ENCODE data around the gene MDH2. TPM values are rescaled to one million over a fixed set of nuclear protein-coding genes. Genes with fewer than 3 reads are reported as not detected.
"Not testable (repeated sequence)": the region's sequence is repeated elsewhere in the genome, so short reads cannot be mapped to it uniquely, and the experiment has no call there.

Gene MDH2
- polyA plus RNA-seq, 1 donor, result 264 TPM

DNA sequence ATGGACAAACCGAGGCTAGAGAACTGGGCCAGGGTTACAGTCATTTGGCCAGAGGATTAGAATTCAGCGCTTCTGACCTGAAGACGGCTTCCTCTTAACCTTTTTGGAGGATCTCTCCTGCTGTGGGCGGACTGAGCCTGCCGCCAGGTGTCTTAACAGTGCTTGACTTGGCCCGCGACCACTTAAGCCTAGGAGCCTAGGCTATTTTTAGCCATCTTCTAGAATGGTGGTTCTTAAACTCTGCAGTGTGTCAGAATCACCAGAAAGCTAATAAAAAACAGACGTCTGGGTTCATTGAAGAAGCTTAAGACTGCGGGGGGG, 722 bp downstream of the MDH2 start:
- no peak for DNase-seq

DNA sequence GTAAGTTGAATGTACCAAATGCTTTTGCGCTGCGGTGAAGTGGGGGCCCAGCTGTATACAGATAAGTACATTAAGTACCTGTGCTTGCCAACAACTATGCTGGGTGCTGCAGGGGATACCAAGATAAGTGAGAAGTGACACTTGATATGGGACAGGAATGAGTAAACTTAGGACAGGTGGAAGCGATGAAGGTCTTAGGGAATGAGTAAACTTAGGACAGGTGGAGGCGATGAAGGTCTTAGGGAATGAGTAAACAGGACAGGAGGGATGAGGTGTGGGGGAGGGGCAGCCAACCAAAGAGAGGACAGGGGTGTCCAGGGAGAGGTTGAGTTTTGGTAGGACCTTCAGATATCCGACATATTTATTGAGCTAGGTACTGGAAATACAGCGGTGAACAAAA, 1.4 kb downstream of the MDH2 start:
- DNase-seq, result no peak

DNA sequence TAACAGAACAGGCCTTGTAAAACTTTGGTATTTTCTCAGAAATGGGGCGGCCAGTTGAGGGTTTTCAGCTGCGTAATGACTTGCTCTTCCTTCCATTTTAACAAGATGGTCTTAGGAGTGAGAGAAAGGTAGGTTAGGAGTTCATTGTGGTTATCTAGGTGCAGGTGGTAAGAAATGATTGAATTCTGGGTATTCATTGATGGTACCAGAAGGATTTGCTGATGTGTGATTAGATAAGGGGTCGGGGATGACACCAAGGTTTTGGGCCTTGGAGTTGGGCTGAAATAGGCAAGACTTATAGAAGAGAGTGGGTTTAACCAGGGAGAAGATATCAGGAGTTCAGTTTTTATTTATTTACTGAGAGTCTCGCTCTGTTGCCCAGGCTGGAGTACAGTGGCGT, 2.6 kb downstream of the MDH2 start:
- no peak for DNase-seq

DNA sequence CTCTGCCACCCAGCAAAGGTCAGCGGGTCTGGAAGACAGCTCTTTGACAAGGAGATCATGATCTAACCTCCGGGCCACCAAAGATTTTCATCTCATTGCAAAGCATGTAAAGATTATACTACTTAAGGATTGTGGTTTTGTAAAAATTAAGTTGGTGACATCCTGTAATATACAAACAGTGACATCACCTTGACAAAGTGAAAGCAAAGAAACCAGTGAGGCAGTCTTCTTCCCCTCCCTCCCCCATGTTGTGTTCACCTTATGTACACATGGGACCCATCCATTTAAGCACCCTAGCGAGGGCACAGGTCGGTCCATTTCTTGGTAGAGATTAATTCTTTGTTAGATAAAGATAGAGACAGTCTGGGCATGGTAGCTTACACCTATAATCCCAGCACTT, 3.9 kb downstream of the MDH2 start:
- DNase-seq, result no peak

DNA sequence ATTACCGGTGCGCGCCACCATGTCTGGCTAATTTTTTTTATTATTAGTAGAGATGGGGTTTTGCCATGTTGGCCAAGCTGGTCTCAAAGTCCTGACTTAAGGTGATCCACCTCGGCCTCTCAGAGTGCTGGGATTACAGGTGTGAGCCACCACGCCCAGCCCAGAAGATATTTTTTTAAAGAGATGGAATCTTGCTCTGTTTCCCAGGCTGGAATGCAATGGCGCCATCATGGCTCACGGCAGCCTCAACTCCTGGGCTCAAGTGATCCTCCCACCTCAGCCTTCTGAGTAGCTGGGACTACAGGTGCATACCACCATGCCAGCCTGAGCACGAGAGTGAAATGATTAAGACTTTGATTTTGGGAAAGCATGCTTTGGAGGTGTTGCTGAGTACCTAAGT, 4.8 kb downstream of the MDH2 start:
- not testable (repeated sequence) for DNase-seq

DNA sequence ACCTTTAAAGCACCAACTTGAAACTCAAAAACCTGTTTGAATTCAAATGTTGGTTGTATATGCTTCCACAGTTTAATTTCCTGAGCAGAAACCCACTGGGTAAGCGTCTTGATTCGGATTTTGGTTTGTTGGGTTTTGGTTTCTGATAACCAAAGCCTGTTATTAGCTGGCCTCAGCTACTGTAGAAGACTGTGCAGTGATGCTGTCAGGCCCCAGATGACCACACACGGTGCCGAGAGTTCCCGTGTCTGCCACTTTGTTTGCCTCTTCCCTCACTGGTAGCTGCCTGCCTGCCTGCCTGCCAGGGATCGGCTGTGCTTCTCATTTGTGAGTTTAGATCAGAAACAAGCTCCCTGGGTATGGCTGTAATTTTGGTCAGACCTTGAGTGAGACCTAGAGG, 5.6 kb downstream of the MDH2 start:
- no peak for DNase-seq

DNA sequence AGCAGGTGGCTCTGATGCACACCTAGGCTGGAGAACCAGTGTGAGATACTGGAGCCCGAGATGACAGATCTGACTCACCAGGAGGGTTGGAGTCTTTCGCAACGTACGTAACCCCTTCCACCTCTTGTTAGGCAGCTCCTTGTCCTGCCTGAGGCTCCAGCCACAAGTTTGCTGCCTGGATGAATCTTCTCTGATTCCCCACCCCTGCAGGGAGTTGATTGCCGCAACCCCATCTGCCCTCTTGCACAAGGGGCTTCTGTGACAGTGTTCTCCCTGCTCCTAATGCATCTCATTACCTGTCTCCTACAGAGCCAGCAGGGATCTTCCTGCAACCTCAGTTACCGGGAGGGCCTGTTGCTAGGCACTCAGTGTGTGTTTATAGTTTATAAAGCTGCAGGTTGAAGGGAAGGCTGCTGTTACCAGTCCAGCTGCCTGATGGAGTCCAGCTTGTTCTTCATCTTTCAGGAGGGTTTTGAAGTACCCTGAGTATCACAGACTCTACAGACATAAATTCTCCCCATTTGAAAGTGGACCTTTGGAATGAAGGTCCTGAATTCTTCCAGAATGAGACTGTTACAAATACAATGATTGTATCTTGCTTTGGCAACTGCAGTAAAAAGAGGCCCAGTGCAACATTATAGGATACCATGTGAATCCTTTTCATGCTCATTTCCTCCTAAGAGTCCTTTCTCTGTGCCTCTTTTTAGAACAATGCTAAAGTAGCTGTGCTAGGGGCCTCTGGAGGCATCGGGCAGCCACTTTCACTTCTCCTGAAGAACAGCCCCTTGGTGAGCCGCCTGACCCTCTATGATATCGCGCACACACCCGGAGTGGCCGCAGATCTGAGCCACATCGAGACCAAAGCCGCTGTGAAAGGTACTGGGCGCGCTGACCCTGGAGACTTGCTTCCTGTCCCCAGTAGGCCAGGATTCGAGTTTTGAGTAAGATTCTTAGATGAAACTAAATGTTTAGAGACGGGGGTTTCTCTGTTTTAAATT, 6.5 kb downstream of the MDH2 start:
- no peak for DNase-seq

DNA sequence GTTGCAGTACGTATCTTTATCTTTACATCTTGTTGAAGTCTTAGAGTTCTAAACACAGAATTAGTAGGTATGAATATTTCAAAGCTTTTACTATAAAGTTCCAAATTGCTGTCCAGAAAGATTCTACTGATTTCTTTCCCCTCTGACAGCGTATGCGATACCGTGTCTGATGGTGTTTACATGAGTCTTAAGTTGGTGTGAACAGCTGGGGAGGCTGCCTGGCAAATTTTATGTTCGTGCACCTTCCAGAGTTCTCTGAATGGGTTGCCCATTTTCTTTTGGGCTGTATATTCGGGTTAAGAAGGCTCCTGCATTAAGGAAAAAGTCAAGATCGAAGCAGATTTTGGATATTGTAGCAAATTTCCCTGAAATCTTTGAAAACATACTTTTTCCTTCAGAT, 8.3 kb downstream of the MDH2 start:
- no peak for DNase-seq

DNA sequence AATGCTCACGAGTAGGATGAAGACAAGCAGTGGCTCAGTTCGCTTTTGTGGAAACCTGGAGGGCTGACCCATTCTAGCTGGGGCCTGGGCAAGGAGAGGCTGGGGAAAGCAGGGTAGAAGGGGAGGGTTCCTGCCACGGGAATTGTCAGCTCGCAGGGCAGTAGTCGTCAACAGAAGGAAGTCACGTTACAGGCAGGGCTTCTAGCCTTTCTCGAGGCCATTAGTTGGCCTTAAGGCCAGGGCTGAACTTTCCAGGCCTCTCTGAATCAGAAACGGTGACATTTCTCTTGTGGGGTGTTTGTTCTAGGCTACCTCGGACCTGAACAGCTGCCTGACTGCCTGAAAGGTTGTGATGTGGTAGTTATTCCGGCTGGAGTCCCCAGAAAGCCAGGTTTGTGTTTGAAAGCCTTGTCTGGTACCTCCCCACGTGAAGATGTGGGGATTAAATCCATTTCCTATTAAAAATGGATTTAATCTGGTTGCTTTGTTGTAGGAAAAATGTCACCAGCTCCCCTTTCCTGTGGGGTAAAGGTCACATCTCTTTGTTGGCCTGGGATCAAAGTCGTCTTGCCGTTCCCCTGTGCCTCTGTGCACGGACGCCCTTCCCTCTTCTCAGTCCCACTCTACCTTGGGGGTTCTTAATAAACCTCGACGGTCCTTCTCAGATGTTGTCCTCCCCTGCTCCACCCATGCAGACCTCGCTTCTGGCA, 9.4 kb downstream of the MDH2 start:
- no peak for DNase-seq

DNA sequence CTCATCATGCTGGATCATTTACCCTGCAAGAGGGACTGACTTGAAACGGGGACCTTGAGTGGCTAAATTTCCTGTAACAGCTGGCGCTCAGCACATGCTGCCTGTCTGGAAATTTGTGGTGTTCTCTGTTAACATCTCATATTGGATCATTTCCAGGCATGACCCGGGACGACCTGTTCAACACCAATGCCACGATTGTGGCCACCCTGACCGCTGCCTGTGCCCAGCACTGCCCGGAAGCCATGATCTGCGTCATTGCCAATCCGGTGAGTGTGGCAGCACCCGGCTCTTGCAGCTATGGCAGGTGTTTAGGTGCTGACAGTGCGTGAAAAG, 9.9 kb downstream of the MDH2 start:
- DNase-seq, result no peak

DNA sequence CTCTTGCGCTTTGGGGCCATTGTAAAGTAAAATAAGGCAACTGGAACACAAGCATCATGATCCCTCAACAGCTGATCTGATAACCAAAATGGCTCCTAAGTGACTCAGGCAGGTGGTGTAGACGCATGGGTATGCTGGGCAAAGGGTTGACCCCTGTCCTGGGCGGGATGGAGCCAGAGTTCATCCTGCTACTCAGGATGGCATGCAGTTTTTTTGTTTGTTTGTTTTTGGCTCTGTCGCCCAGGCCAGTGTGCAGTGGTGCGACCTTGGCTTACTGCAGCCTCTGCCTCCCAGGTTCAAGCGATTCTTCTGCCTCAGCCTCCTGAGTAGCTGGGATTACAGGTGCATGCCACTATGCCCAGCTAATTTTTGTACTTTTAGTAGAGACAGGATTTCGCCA, 10.8 kb downstream of the MDH2 start:
- DNase-seq, result not testable (repeated sequence)

DNA sequence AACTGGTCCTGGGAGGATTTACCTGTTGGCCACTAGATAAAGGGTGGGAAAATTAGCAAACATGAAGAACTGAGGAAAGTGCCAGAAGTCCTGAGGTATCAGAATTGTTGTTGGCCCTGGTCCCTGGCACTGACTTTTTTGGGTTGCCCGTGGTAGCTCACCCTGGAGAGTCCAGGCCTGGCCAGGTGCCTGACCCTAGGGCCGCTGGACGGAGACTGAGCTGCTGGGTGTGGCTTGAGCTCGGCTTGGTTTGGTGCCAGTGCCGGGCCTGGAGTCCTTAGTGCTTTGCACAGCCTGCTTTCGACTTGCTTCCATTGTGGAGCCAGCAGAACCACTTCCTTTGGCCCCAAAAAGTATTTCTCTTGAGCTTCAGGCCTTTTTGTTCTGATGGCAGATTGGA, 12.9 kb downstream of the MDH2 start:
- no peak for DNase-seq

DNA sequence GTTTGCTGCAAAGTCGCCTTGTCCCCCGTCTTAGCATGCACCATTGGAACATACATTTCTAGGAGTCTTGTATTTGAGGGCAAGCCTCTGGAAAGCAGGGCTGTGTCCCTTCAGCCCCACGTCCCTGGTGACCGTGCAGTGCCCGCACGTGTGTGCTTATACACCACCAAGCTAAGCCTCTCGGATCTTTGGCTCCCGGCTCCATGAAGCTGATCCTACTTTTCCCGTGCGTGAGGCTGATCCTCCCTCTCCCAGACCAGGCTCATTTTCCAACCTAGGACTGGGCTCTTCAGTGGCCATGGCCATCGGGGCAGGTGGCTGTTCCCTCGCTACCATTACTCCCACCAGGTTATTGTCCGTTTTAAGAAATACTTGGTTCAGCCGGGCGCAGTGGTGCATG, 14.3 kb downstream of the MDH2 start:
- DNase-seq, result no peak

DNA sequence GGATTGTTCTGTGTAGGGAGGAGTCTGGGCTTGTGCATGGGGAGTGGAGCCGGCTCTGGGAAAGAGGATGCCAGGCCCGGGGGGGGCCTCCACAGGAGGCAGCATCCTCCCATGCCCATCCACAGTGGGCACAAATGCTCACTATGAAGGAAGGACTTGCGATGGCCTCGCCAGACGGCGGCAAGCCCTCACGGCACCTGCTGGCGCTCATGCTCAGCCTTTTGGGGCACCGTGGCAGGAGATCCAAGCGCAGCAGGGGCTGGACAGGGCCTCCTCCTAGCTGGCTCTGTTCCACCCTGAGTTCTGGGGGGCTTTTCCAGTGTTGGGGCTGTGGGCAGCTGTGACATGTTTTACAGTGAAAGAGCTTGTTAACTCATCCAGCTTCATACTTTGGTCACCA, 15.2 kb downstream of the MDH2 start:
- no peak for DNase-seq

DNA sequence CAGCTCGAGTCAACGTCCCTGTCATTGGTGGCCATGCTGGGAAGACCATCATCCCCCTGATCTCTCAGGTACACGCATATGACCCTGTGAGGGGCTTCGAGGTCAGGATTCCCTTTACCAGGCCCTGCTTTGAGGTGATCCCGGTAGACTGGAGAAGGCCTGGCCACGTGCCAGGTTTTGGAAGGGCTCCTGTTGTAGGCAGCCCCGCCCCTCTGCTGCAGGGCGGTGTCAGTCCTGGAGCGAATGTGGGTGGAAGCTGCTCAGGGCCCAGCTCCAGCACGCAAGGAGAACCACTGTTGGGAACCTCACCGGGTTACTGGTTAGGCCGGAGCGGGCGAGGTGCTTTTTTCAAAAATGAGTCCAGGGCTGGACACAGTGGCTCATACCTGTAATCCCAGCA, 15.6 kb downstream of the MDH2 start:
- no peak for DNase-seq

DNA sequence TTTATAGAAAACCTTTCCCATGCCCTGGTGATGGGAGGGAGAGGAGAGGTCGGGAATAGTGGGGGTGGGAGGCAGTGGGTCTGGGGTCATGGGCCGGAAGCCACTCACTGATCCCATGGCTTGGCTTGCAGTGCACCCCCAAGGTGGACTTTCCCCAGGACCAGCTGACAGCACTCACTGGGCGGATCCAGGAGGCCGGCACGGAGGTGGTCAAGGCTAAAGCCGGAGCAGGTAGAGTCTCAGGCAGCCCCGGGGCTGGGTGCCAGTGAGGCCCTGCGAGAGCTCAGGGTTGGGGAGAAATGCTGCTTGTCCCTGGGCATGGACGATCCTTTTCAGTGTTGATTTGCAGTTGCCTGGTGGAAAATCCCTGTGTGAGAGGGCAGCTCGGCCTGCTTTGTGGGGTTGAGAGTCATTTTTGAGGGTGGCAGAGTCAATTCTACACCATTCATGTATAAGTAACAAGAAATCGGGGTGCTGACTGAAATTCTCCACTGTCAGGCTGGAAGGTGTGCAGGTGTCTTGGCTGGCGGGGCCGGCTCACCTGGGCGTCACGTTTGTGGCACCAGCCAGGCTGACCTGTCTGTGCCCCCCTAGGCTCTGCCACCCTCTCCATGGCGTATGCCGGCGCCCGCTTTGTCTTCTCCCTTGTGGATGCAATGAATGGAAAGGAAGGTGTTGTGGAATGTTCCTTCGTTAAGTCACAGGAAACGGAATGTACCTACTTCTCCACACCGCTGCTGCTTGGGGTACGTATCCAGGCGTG, 16.5 kb downstream of the MDH2 start:
- no peak for DNase-seq

DNA sequence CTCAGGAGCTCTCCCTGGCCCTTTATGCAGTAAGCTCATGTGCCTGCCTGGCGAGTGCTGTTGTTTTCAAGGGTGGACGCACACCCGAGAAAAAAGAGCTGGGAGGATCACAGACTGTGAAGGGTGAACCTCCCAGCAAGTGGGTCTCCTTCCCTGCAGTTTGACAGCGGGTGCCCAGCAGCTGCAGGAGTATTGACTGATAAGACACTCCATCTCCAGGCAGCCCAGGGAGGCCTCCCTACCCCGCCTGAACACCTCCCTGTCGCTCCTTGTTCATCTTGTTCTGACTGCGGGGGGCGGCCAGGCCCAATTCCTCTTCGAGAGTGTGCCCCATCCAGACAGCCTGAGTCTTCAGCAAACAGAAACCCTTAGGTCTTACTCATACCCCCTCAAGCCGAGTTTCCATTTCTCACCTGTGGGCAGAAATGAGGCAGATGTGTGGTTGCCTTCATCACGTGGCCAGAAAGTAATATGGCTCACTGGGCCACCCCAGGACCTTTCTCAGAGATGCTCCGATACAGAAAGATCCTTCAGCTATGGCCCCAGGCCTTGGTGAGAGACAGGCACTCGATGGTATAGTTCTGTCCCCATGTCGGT, 17.2 kb downstream of the MDH2 start:
- no peak for DNase-seq

DNA sequence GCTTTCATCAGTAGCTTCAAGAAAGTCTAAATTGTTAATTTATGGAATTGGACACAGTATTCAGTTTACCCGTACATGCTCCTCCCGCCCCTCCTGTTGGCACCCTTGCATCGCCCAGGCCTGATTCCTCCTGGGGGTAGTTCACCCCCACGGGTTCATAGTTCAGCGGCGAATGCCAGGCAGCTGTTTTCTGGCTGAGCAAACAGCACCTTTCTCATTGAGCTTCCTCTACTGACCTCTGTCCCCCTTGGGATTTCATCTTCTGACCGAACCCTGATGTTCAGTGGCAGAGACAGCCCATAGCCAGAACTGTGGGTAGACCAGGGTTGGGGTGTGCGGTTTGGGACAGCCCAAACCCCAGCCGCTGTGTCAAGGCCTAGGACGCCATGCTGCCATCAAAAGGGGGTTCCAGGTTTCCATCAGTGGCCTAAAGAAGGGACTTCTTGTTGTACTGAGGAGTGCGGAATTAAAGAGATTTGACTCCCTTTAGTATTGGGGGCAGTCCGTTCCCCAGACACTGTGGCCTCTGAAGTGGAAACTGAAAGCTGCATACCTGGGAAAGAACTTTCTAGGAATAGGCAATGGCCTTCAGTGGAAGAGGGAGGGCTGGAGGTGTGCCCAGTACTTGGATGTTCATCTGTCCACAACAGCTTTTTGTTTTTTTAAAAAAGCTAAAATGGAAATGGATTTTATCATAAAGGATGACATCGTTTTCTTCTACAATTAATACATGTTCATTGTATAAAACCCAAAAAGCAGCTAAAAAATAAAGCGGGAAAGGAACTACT, 19.0 kb downstream of the MDH2 start:
- no peak for DNase-seq

DNA sequence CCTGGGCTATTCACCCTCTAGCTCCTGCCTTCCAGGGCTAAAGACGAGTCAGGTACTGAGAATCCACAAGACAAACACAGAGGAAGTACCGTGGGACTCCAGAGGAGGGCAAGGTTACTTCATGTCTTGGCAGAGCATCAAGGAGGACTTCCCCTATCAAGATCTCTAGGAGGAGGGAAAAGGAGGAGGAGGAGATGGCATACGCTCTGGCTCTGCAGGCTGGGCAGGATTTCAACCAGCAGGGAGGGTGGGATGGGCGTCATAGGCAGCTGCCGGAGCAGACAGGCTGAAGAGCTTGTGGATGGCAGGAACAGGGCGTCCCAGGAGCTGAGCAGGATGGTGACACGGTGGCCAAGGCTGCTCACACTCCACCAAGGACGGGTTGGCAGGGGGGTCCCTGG, 21.3 kb downstream of the MDH2 start:
- DNase-seq, result no peak

DNA sequence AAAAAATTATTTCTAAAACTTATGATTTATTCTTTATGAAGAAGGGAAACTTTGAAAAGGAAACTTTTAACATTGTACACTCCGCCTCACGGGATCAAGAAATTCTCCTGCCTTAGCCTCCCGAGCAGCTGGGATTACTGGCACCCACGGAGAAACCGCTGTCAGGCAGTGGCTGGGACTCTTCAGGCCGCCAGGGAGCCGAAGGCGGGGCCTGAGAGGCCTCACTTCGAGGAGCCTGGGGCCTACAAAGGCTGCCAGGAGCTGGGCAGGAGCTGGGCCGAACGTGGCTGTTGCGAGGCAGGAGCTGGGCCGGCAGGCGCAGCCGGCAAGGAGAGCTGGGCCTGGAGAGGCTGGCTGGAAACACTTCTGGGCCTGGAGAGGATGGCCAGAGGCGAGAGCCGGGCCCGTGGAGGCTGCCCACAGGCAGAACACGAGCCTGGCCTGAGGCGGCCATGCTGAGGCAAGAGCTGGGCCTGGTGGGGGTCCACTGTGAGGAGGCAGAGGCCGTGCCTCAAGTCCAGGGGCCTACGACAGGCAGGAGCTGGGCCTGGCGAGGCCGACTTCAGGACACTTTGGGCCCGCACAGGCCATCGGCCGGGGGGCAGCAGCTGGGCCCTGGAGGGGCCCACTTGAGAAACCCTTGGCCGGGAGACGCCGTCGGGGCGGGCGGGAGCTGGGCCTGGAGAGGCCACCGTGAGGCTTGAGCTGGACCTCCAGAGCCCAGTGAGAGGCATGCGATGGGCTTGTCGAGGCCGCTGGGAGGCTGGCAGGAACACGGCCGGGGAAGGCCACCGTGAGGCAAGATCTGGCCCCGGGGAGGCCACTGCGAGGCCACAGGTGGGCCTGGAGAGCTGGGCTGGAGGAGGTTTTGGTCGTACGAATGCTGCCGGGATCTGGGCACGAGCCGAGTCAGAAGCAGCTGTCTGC, 23.7 kb downstream of the MDH2 start:
- no peak for DNase-seq

Data from hindlimb muscle (tissue), 1 donor.